H1 (cell line): Measurements from ENCODE around the gene SRSF8. TPM values are rescaled to one million over a fixed set of nuclear protein-coding genes. Genes with fewer than 3 reads are reported as not detected.
"Not testable (repeated sequence)": the region's sequence is repeated elsewhere in the genome, so short reads cannot be mapped to it uniquely, and the experiment has no call there.

Experiments
- CTCF ChIA-PET: fragments of 300-600 bp; sonication (Branson Sonifier 250); formaldehyde crosslinking; loops from one replicate; lab custom pipeline; 2021; ENCODE audit not compliant: partially characterized antibody; lab: Charles Lee
- POLR2A ChIA-PET: fragments of 300-600 bp; sonication (Branson Sonifier 250); formaldehyde crosslinking; loops from one replicate; lab custom pipeline; 2021; ENCODE audit warnings: inconsistent platforms; ENCODE audit not compliant: partially characterized antibody; lab: Charles Lee
- DNase-seq, 2 experiments: peaks; one replicate each; pipeline versions ENCODE4 v3.0.0 to v3.0.0-alpha.2; 2010 to 2022; ENCODE audit warnings: low spot score in 2 of 2, low read depth in 1 of 2, mixed read lengths in 1 of 2
- FAIRE-seq: peaks from 2 replicates; lab custom pipeline; 2011; peaks lifted over from hg19 to GRCh38; lab: Jason Lieb, UNC
- H2AFZ ChIP-seq: 2 replicates; pipeline ENCODE4 v1.8.1; 2012; ENCODE audit warnings: low read length, inconsistent platforms
- H2AK5ac ChIP-seq: 2 replicates; pipeline ENCODE4 v1.6.1; 2013; ENCODE audit warnings: low read depth, low read length
- H2BK120ac ChIP-seq: replicated peaks from 2 replicates; pipeline ENCODE3; 2013; ENCODE audit warnings: low read depth, low read length, inconsistent platforms
- H2BK12ac ChIP-seq: 2 replicates; pipeline ENCODE4 v1.6.1; 2013; ENCODE audit warnings: low read depth, low read length
- H2BK15ac ChIP-seq: 2 replicates; pipeline ENCODE4 v1.6.1; 2013; ENCODE audit warnings: low read length
- H2BK20ac ChIP-seq: 2 replicates; pipeline ENCODE4 v1.6.1; 2013; ENCODE audit warnings: low read length
- H2BK5ac ChIP-seq: 2 replicates; pipeline ENCODE4 v1.6.1; 2013; ENCODE audit warnings: low read depth, low read length
- H3K14ac ChIP-seq: 2 replicates; pipeline ENCODE4 v1.6.1; 2013; ENCODE audit warnings: inconsistent platforms; ENCODE audit not compliant: insufficient read length
- H3K18ac ChIP-seq: 2 replicates; pipeline ENCODE4 v1.6.1; 2013; ENCODE audit warnings: low read length; ENCODE audit errors: extremely low read depth
- H3K23ac ChIP-seq: 2 replicates; pipeline ENCODE4 v1.6.1; 2013; ENCODE audit warnings: inconsistent platforms; ENCODE audit not compliant: insufficient read length
- H3K23me2 ChIP-seq: 2 replicates; pipeline ENCODE4 v1.6.1; 2013; ENCODE audit warnings: low read depth, low read length
- H3K27ac ChIP-seq: 2 replicates; pipeline ENCODE4 v1.6.1; 2011; ENCODE audit warnings: low read depth, low read length, inconsistent platforms
- H3K27me3 ChIP-seq, 4 experiments: replicated peaks in 1 of 4; 1 replicate in 1 of 4; 2 replicates in 3 of 4; pipeline versions ENCODE4 v1.6.1 to v1.8.1; 2011 to 2013; ENCODE audit warnings: low read length in 3 of 4, mild to moderate bottlenecking in 3 of 4, inconsistent platforms in 2 of 4, mixed read lengths in 2 of 4, moderate library complexity in 1 of 4; ENCODE audit not compliant: control insufficient read depth in 3 of 4, insufficient read depth in 3 of 4; ENCODE audit errors: extremely low read depth in 1 of 4
- H3K36me3 ChIP-seq, 4 experiments: 2 replicates each; pipeline versions ENCODE4 v1.6.1 to v1.8.1; 2011 to 2013; ENCODE audit warnings: mild to moderate bottlenecking in 4 of 4, low read length in 3 of 4, moderate library complexity in 2 of 4, control low read depth in 1 of 4, inconsistent platforms in 1 of 4; ENCODE audit not compliant: insufficient read depth in 4 of 4, control insufficient read depth in 2 of 4
- H3K4ac ChIP-seq: replicated peaks from 2 replicates; pipeline ENCODE3; 2013; ENCODE audit warnings: low read length, low read depth, mixed read lengths, inconsistent platforms; ENCODE audit not compliant: insufficient read length
- H3K4me1 ChIP-seq, 4 experiments: replicated peaks in 1 of 4; 1 replicate in 1 of 4; 2 replicates in 3 of 4; pipeline versions ENCODE4 v1.6.1 to v1.8.1; 2011 to 2013; ENCODE audit warnings: low read length in 3 of 4, inconsistent platforms in 2 of 4, mixed read lengths in 1 of 4; ENCODE audit not compliant: insufficient read depth in 4 of 4, control insufficient read depth in 3 of 4
- H3K4me2 ChIP-seq, 2 experiments: 2 replicates each; pipeline versions ENCODE4 v1.6.1 to v1.8.1; 2011 to 2013; ENCODE audit warnings: low read depth in 2 of 2, low read length in 2 of 2, control low read depth in 1 of 2, inconsistent platforms in 1 of 2, mild to moderate bottlenecking in 1 of 2; ENCODE audit not compliant: insufficient read depth in 1 of 2
- H3K4me3 ChIP-seq, 4 experiments: fragments of 200-600, 300-600 bp in 1 of 4; sonication (generic), shearing (Covaris generic), sonication (Bioruptor Twin) in 1 of 4; 2 replicates each; pipeline versions ENCODE4 v1.5.1 to v1.8.1; 2011 to 2016; ENCODE audit warnings: low read length in 4 of 4, low read depth in 3 of 4, control low read depth in 2 of 4, inconsistent platforms in 2 of 4, mild to moderate bottlenecking in 2 of 4, mixed read lengths in 1 of 4, moderate library complexity in 1 of 4; ENCODE audit not compliant: insufficient read depth in 2 of 4; ENCODE audit errors: extremely low read depth in 1 of 4
- H3K56ac ChIP-seq: replicated peaks from 2 replicates; pipeline ENCODE3; 2013; ENCODE audit warnings: low read depth, mild to moderate bottlenecking, mixed read lengths, low read length, inconsistent platforms; ENCODE audit not compliant: insufficient read length
- H3K79me1 ChIP-seq: 2 replicates; pipeline ENCODE4 v1.6.1; 2013; ENCODE audit warnings: low read depth, low read length, control low read depth
- H3K79me2 ChIP-seq, 2 experiments: 2 replicates each; pipeline versions ENCODE4 v1.6.1 to v1.8.1; 2012 to 2013; ENCODE audit warnings: low read length in 2 of 2, mild to moderate bottlenecking in 2 of 2, inconsistent platforms in 1 of 2; ENCODE audit not compliant: insufficient read depth in 2 of 2, control insufficient read depth in 1 of 2
- H3K9ac ChIP-seq, 4 experiments: replicated peaks in 1 of 4; 1 replicate in 1 of 4; 2 replicates in 3 of 4; pipeline versions ENCODE4 v1.6.1 to v1.8.1; 2011 to 2013; ENCODE audit warnings: low read depth in 3 of 4, low read length in 3 of 4, control low read depth in 2 of 4, mild to moderate bottlenecking in 2 of 4, moderate library complexity in 2 of 4, inconsistent platforms in 1 of 4; ENCODE audit errors: extremely low read depth in 1 of 4
- H3K9me3 ChIP-seq, 2 experiments: 2 replicates each; pipeline versions ENCODE4 v1.6.1 to v1.8.1; 2012 to 2013; ENCODE audit warnings: mild to moderate bottlenecking in 2 of 2, moderate library complexity in 2 of 2, control low read depth in 1 of 2, inconsistent platforms in 1 of 2, low read depth in 1 of 2, low read length in 1 of 2, mixed read lengths in 1 of 2; ENCODE audit not compliant: insufficient read depth in 2 of 2
- H4K20me1 ChIP-seq, 2 experiments: replicated peaks in 1 of 2; 2 replicates each; pipeline versions ENCODE3 to v1.8.1; 2011 to 2013; ENCODE audit warnings: inconsistent platforms in 2 of 2, low read length in 2 of 2, mild to moderate bottlenecking in 1 of 2; ENCODE audit not compliant: insufficient read depth in 2 of 2, control insufficient read depth in 1 of 2
- H4K5ac ChIP-seq: 2 replicates; pipeline ENCODE4 v1.6.1; 2013; ENCODE audit warnings: low read length, low read depth, mixed read lengths, inconsistent platforms; ENCODE audit not compliant: insufficient read length
- H4K8ac ChIP-seq: 2 replicates; pipeline ENCODE4 v1.8.0; 2013; ENCODE audit warnings: mild to moderate bottlenecking, moderate library complexity, low read length, inconsistent platforms; ENCODE audit not compliant: insufficient read depth; ENCODE audit errors: extremely low read depth
- H4K91ac ChIP-seq: replicated peaks from 2 replicates; pipeline ENCODE3; 2013; ENCODE audit warnings: low read length, mixed read lengths, inconsistent platforms; ENCODE audit not compliant: insufficient read length
- WGBS, 2 experiments: shearing (Covaris generic) in 1 of 2; methylation state at CpG; one replicate each; pipeline versions ENCODE4 v1.1.6 to v1.1.7; 2013 to 2015; ENCODE audit warnings: low lambda C conversion rate in 2 of 2, mixed read lengths in 2 of 2, inconsistent platforms in 1 of 2, low coverage in 1 of 2, missing lambda C conversion rate in 1 of 2; ENCODE audit not compliant: insufficient replicate concordance in 2 of 2, insufficient coverage in 1 of 2, insufficient read length in 1 of 2; ENCODE audit errors: extremely low coverage in 1 of 2, missing lambda C conversion rate in 1 of 2; 5-methylcytosine and 5-hydroxymethylcytosine counted together
- polyA plus RNA-seq, 7 experiments: library from polyadenylated mRNA; depleted of rRNA in 3 of 7; stranded (reverse) in 5 of 7; unstranded in 2 of 7; fragments of >200 nt in 5 of 7; fragments of 200-250 nt in 2 of 7; gene quantifications; 1 replicate in 5 of 7; 2 replicates in 1 of 7; 4 replicates in 1 of 7; pipeline versions ENCODE4 v1.2.1 to v1.2.3, GENCODE V29; 2011 to 2013; ENCODE audit warnings: missing spikeins in 2 of 7, mixed read lengths in 2 of 7
- total RNA-seq: library from RNA; stranded (reverse); fragmentation: NEBNext Ultra II Directional; extraction: Animal tissue kit (Norgen Biotek cat#: 25700); gene quantifications from 2 replicates; pipeline ENCODE4 v1.2.1, GENCODE V29; 2021

SRSF8 gene
- total and polyA plus RNA-seq, 2 of the 8 experiments (the other 6 are each of a cell fraction or from before 2014, with no cell fraction given): 13.2 to 18.5 TPM

DNA sequence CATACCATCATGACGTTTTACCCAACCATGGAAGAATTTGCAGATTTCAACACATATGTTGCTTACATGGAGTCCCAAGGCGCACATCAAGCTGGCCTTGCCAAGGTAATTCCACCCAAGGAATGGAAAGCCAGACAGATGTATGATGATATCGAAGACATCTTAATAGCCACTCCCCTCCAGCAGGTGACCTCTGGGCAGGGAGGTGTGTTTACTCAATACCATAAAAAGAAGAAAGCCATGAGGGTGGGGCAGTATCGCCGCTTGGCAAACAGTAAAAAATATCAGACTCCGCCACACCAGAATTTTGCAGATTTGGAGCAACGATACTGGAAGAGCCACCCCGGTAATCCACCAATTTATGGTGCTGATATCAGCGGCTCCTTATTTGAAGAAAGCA is 41.1 kb upstream of the SRSF8 start:
- H3K79me2 ChIP-seq, H3K23ac ChIP-seq, H3K79me1 ChIP-seq, FAIRE-seq, H3K9me3 ChIP-seq, H3K4me3 ChIP-seq, H4K20me1 ChIP-seq, H3K56ac ChIP-seq, H3K27me3 ChIP-seq, H3K23me2 ChIP-seq, H2BK120ac ChIP-seq, H2AK5ac ChIP-seq, H2AFZ ChIP-seq, H3K36me3 ChIP-seq, H3K18ac ChIP-seq, H2BK20ac ChIP-seq, DNase-seq, H2BK5ac ChIP-seq, H3K4me1 ChIP-seq, H3K27ac ChIP-seq, H3K4me2 ChIP-seq, H4K91ac ChIP-seq, H3K14ac ChIP-seq, H4K5ac ChIP-seq, H3K9ac ChIP-seq, H4K8ac ChIP-seq, H3K4ac ChIP-seq, POLR2A ChIA-PET, H2BK15ac ChIP-seq, H2BK12ac ChIP-seq: not testable (repeated sequence)
- 94% methylated on average over 5 of the region's 9 CpGs; no CpG with 5 or more reads in 1 of the 2 experiments for WGBS, 2 experiments
- CTCF ChIA-PET: interaction anchor here (0.5 kb wide), 1 partner anchor 141 kb away, joined by 3 read pairs; no protein-coding TSS in a partner anchor
